Thyroid gland (tissue), 4 donors: ENCODE results near the gene MAML3.

Source experiments
- CTCF ChIP-seq, 6 experiments: fragments of 200-600 bp in 3 of 6; fragments of 450-650 bp in 3 of 6; sonication (generic) in 3 of 6; IDR thresholded peaks; one replicate each; pipeline ENCODE4 v1.5.1; 2016 to 2019; ENCODE audit warnings: antibody characterized with exemption in 6 of 6, mild to moderate bottlenecking in 2 of 6, inconsistent platforms in 1 of 6, moderate library complexity in 1 of 6
- POLR2A ChIP-seq, 2 donors: fragments of 450-650 bp; IDR thresholded peaks; one replicate each; pipeline ENCODE4 v1.6.1; 2017; ENCODE audit warnings: antibody characterized with exemption in 2 of 2, mild to moderate bottlenecking in 2 of 2, moderate library complexity in 1 of 2

- no peak for TF ChIP-seq CTCF (IDR thresholded peaks at IDR 0.05)
- TF ChIP-seq POLR2A (IDR thresholded peaks at IDR 0.05) = no peak
Measured at GRCh38 chr4:140089216-140089615, 64.8 kb downstream of the MAML3 start.
